GM21825 (cell line): ENCODE results near the gene C1S.

Experiments used
- ATAC-seq: cut with Tn5 transposase; IDR thresholded peaks from one replicate; pipeline ENCODE4 v1.9.1; 2021; ENCODE audit warnings: mild to moderate bottlenecking, moderate library complexity; ENCODE audit not compliant: unreplicated experiment

C1S gene

GRCh38 chr12:7075518-7075917 lies 15.0 kb downstream of the C1S start:
- no peak for ATAC-seq

GRCh38 chr12:7075939-7076338 lies 15.4 kb downstream of the C1S start:
- no peak for ATAC-seq

GRCh38 chr12:7076493-7076892 lies 16.0 kb downstream of the C1S start:
- no peak for ATAC-seq

- ATAC-seq = no peak
Measured at GRCh38 chr12:7078163-7078562, 17.6 kb downstream of the C1S start.

- no peak for ATAC-seq
Measured at GRCh38 chr12:7079826-7080125, 19.3 kb downstream of the C1S start.

GRCh38 chr12:7081037-7081436 lies 20.5 kb downstream of the C1S start:
- no peak for ATAC-seq

GRCh38 chr12:7083125-7083524 lies 22.6 kb downstream of the C1S start:
- no peak for ATAC-seq

GRCh38 chr12:7089196-7089871 lies 28.8 kb downstream of the C1S start:
- no peak for ATAC-seq

GRCh38 chr12:7090222-7090998 lies 29.9 kb downstream of the C1S start:
- ATAC-seq = no peak

- ATAC-seq = no peak
Measured at GRCh38 chr12:7091171-7091570, 30.7 kb downstream of the C1S start.

GRCh38 chr12:7091660-7092228 lies 31.2 kb downstream of the C1S start:
- no peak for ATAC-seq

- no peak for ATAC-seq
Measured at GRCh38 chr12:7092229-7092985, 31.9 kb downstream of the C1S start, which contains the start of gene C1R. Gene C1R, minus strand, starts transcription at chr12:7092445. Its CDS starts 57 bp downstream, at chr12:7092388.

- ATAC-seq = no peak
Measured at GRCh38 chr12:7092986-7093460, 32.5 kb downstream of the C1S start.

- ATAC-seq = no peak
Measured at GRCh38 chr12:7093486-7093885, 33.0 kb downstream of the C1S start.

GRCh38 chr12:7093892-7094291 lies 33.4 kb downstream of the C1S start:
- no peak for ATAC-seq

- no peak for ATAC-seq
Measured at GRCh38 chr12:7096006-7096932, 35.8 kb downstream of the C1S start.

- no peak for ATAC-seq
Measured at GRCh38 chr12:7096979-7097378, 36.5 kb downstream of the C1S start.

- no peak for ATAC-seq
Measured at GRCh38 chr12:7099290-7099996, 38.9 kb downstream of the C1S start.

GRCh38 chr12:7100239-7100638 lies 39.7 kb downstream of the C1S start:
- no peak for ATAC-seq
